Activated naive CD4-positive, alpha-beta T cell treated with anti-CD3 and anti-CD28 coated beads for 36 hours (primary cell): ENCODE measurements around the gene SORCS1. TPM values are rescaled to one million over a fixed set of nuclear protein-coding genes. Genes with fewer than 3 reads are reported as not detected.
"Not testable (repeated sequence)": the region's sequence is repeated elsewhere in the genome, so short reads cannot be mapped to it uniquely, and the experiment has no call there.

Source experiments
- CTCF ChIA-PET: fragments of 350-600 bp; sonication (Branson Sonifier 250); formaldehyde crosslinking; loops from one replicate; lab custom pipeline; 2021; ENCODE audit warnings: antibody characterized with exemption; lab: Charles Lee
- DNase-seq: peaks from one replicate; pipeline ENCODE4 v3.0.0-alpha.2; 2020
- H3K27ac Mint-ChIP-seq: one replicate; pipeline ENCODE4 v1.8.0; 2021; ENCODE audit warnings: mild to moderate bottlenecking, mixed read lengths
- H3K27me3 Mint-ChIP-seq: one replicate; pipeline ENCODE4 v1.8.0; 2021; ENCODE audit warnings: low read depth, mixed read lengths
- H3K36me3 Mint-ChIP-seq: one replicate; pipeline ENCODE4 v1.8.0; 2021; ENCODE audit warnings: low read depth, mixed read lengths
- H3K4me1 Mint-ChIP-seq: one replicate; pipeline ENCODE4 v1.8.0; 2021; ENCODE audit warnings: low read depth, mixed read lengths
- H3K4me3 Mint-ChIP-seq: one replicate; pipeline ENCODE4 v1.8.0; 2021; ENCODE audit warnings: mild to moderate bottlenecking, moderate library complexity, mixed read lengths
- H3K9me3 Mint-ChIP-seq: one replicate; pipeline ENCODE4 v1.8.0; 2021; ENCODE audit warnings: mixed read lengths
- intact Hi-C: fragments of 100-400 bp; cut with micrococcal nuclease; formaldehyde crosslinking; loops from one replicate; pipeline ENCODE4 v1.15.1; 2023
- total RNA-seq, 2 experiments: library from RNA; stranded (reverse); gene quantifications; one replicate each; pipeline ENCODE4 v1.2.3, GENCODE V29; 2021

Gene SORCS1
- total RNA-seq, 2 experiments from 2014 or later, result not detected

- no peaks in the 10 kb centered on the region for H3K4me1 Mint-ChIP-seq
- H3K27ac Mint-ChIP-seq, result no peak overlapping the region
- H3K9me3 Mint-ChIP-seq, result no peaks in the 10 kb centered on the region
- CTCF ChIA-PET, result no interaction called here
- intact Hi-C loops, result no loop called here
- no peak for DNase-seq
- H3K4me3 Mint-ChIP-seq, result no peak overlapping the region
- no peaks in the 10 kb centered on the region for H3K36me3 Mint-ChIP-seq
- H3K27me3 Mint-ChIP-seq, result peaks cover 3% of the 10 kb centered on the region
Measured at GRCh38 chr10:107031931-107032699, 132.4 kb downstream of the SORCS1 start.

- Mint-ChIP-seq H3K4me3 (no peak overlapping the region), H3K27ac (no peak overlapping the region), H3K27me3 (peaks cover 3% of the 10 kb centered on the region), H3K4me1 (no peaks in the 10 kb centered on the region), H3K9me3 (peaks cover 4% of the 10 kb centered on the region), H3K36me3 (no peaks in the 10 kb centered on the region)
- CTCF ChIA-PET, result no interaction called here
- intact Hi-C loops, result no loop called here
- DNase-seq, result no peak
Measured at GRCh38 chr10:107028236-107028635, 136.3 kb downstream of the SORCS1 start.

- intact Hi-C loops, result no loop called here
- H3K4me3 Mint-ChIP-seq, result no peak overlapping the region
- peaks cover 5% of the 10 kb centered on the region for H3K9me3 Mint-ChIP-seq
- no peak for DNase-seq
- no peaks in the 10 kb centered on the region for H3K4me1 Mint-ChIP-seq
- no peak overlapping the region for H3K27ac Mint-ChIP-seq
- no peaks in the 10 kb centered on the region for H3K27me3 Mint-ChIP-seq
- CTCF ChIA-PET, result no interaction called here
- no peaks in the 10 kb centered on the region for H3K36me3 Mint-ChIP-seq
Measured at GRCh38 chr10:107025676-107026075, 138.8 kb downstream of the SORCS1 start.

- H3K4me3 Mint-ChIP-seq, H3K27ac Mint-ChIP-seq, H3K27me3 Mint-ChIP-seq, intact Hi-C loops, CTCF ChIA-PET, DNase-seq, H3K4me1 Mint-ChIP-seq, H3K36me3 Mint-ChIP-seq, H3K9me3 Mint-ChIP-seq: not testable (repeated sequence)
Measured at GRCh38 chr10:107024033-107024432, 140.5 kb downstream of the SORCS1 start.

- H3K4me1 Mint-ChIP-seq, result no peaks in the 10 kb centered on the region
- intact Hi-C loops, result no loop called here
- H3K27ac Mint-ChIP-seq, result no peak overlapping the region
- CTCF ChIA-PET, result no interaction called here
- H3K4me3 Mint-ChIP-seq, result no peak overlapping the region
- no peaks in the 10 kb centered on the region for H3K27me3 Mint-ChIP-seq
- H3K9me3 Mint-ChIP-seq, result peaks cover 5% of the 10 kb centered on the region
- DNase-seq, result no peak
- H3K36me3 Mint-ChIP-seq, result no peaks in the 10 kb centered on the region
Measured at GRCh38 chr10:107022600-107023354, 141.7 kb downstream of the SORCS1 start.

GRCh38 chr10:107019154-107019553 is 145.4 kb downstream of the SORCS1 start:
- DNase-seq, result no peak
- Mint-ChIP-seq H3K27ac (no peak overlapping the region), H3K9me3 (peaks cover 5% of the 10 kb centered on the region), H3K36me3 (no peaks in the 10 kb centered on the region), H3K27me3 (no peaks in the 10 kb centered on the region), H3K4me1 (no peaks in the 10 kb centered on the region), H3K4me3 (no peak overlapping the region)
- CTCF ChIA-PET, result interaction anchor here (0.6 kb wide), 1 partner anchor 303 kb away, joined by 4 read pairs; no protein-coding TSS in a partner anchor
- intact Hi-C loops, result no loop called here

GRCh38 chr10:107013258-107014006 is 151.1 kb downstream of the SORCS1 start:
- Mint-ChIP-seq H3K4me3 (no peak overlapping the region), H3K27ac (no peak overlapping the region), H3K9me3 (no peaks in the 10 kb centered on the region), H3K36me3 (no peaks in the 10 kb centered on the region), H3K27me3 (no peaks in the 10 kb centered on the region), H3K4me1 (no peaks in the 10 kb centered on the region)
- CTCF ChIA-PET, result interaction anchor here (0.6 kb wide), 1 partner anchor 149 kb away, joined by 5 read pairs; no protein-coding TSS in a partner anchor
- no peak for DNase-seq
- intact Hi-C loops, result no loop called here

- H3K27ac Mint-ChIP-seq, result no peak overlapping the region
- no peaks in the 10 kb centered on the region for H3K27me3 Mint-ChIP-seq
- H3K36me3 Mint-ChIP-seq, result no peaks in the 10 kb centered on the region
- peaks cover 1% of the 10 kb centered on the region for H3K9me3 Mint-ChIP-seq
- H3K4me3 Mint-ChIP-seq, result no peak overlapping the region
- DNase-seq, result no peak
- CTCF ChIA-PET, result no interaction called here
- no peaks in the 10 kb centered on the region for H3K4me1 Mint-ChIP-seq
- intact Hi-C loops, result no loop called here
Measured at GRCh38 chr10:107011992-107012391, 152.5 kb downstream of the SORCS1 start.

GRCh38 chr10:107011105-107011504 is 153.4 kb downstream of the SORCS1 start:
- intact Hi-C loops, result no loop called here
- H3K36me3 Mint-ChIP-seq, result no peaks in the 10 kb centered on the region
- H3K27me3 Mint-ChIP-seq, result no peaks in the 10 kb centered on the region
- no peaks in the 10 kb centered on the region for H3K4me1 Mint-ChIP-seq
- no peak overlapping the region for H3K27ac Mint-ChIP-seq
- no peak overlapping the region for H3K4me3 Mint-ChIP-seq
- DNase-seq, result no peak
- CTCF ChIA-PET, result no interaction called here
- H3K9me3 Mint-ChIP-seq, result peaks cover 4% of the 10 kb centered on the region

GRCh38 chr10:107010531-107010930 is 154.0 kb downstream of the SORCS1 start:
- CTCF ChIA-PET, result no interaction called here
- Mint-ChIP-seq H3K27ac (no peak overlapping the region), H3K4me3 (no peak overlapping the region), H3K4me1 (no peaks in the 10 kb centered on the region), H3K9me3 (peaks cover 6% of the 10 kb centered on the region), H3K36me3 (no peaks in the 10 kb centered on the region), H3K27me3 (no peaks in the 10 kb centered on the region)
- DNase-seq, result no peak
- intact Hi-C loops, result no loop called here

GRCh38 chr10:107004362-107004761 is 160.1 kb downstream of the SORCS1 start:
- Mint-ChIP-seq H3K4me3 (no peak overlapping the region), H3K27ac (no peak overlapping the region), H3K36me3 (no peaks in the 10 kb centered on the region), H3K27me3 (peaks cover 2% of the 10 kb centered on the region), H3K9me3 (peaks cover 6% of the 10 kb centered on the region), H3K4me1 (no peaks in the 10 kb centered on the region)
- DNase-seq, result no peak
- intact Hi-C loops, result no loop called here
- CTCF ChIA-PET, result no interaction called here

GRCh38 chr10:107002068-107002467 is 162.4 kb downstream of the SORCS1 start:
- H3K4me3 Mint-ChIP-seq, result no peak overlapping the region
- peaks cover 2% of the 10 kb centered on the region for H3K27me3 Mint-ChIP-seq
- H3K4me1 Mint-ChIP-seq, result no peaks in the 10 kb centered on the region
- no peaks in the 10 kb centered on the region for H3K36me3 Mint-ChIP-seq
- intact Hi-C loops, result no loop called here
- CTCF ChIA-PET, result no interaction called here
- H3K9me3 Mint-ChIP-seq, result peaks cover 6% of the 10 kb centered on the region
- no peak for DNase-seq
- H3K27ac Mint-ChIP-seq, result no peak overlapping the region
